Measurements from ENCODE around the gene SH2D3A.
"Not testable (repeated sequence)": the region's sequence is repeated elsewhere in the genome, so short reads cannot be mapped to it uniquely, and the experiment has no call there.

The SH2D3A gene

DNA sequence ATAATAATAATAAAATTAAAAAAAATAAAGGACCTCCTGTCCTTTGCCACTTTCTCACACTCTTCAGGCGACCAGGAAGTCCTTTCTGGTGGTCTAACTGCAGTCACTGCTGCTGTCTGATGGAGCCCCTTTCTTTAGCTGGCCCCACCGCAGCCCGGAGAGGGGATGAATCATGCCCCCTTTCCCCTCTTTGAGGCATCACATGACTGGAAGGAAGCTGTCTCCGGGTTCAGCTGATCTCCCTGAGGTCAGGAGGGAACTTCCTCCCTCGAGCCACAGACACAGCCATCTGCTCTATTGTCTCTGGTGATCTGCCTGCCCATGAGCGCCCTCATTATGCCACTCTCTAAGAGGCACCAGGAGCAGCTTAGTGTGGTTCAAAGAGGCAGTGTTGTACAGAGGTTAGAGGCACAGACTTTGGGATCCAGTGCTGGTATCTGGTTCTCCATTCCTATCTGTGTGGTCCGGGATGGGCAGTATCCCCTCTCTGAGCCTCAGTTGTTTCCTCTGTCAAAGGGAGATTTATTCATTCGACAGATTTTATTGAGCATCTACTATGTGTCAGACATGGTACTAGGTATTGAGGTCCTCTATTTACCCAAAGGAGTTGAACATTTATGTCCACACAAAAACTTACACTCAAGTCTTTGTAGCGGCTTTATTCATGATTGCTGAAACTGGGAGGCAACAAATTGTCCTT is 35.3 kb upstream of the SH2D3A start:
- Histone ChIP-seq H3K4me2 (ENCODE audit: low read depth, low read length, poor library complexity, severe bottlenecking) (peak overlapping the region; percentile 91), H3K9ac (ENCODE audit: low read depth, low read length, poor library complexity, severe bottlenecking) (peak overlapping the region; percentile 83), H3K4me1 (ENCODE audit: insufficient read depth, low read length, poor library complexity, severe bottlenecking) (peaks cover 30% of the 10 kb centered on the region), H3F3A (ENCODE audit: low read depth) (peaks cover 17% of the 10 kb centered on the region; the same call in 1 of the 2 replicates), H3K27me3 (ENCODE audit: insufficient read depth, low read length, poor library complexity, severe bottlenecking) (no peaks in the 10 kb centered on the region), H3K79me2 (ENCODE audit: insufficient read depth, low read length) (peaks cover 83% of the 10 kb centered on the region), H3K4me3 (ENCODE audit: low read length, poor library complexity, severe bottlenecking) (peak overlapping the region; percentile 73), H3K9me2 (replicated peaks; ENCODE audit: low read depth, low read length) (no peaks in the 10 kb centered on the region), H3K36me3 (ENCODE audit: insufficient read depth, low read length) (peaks cover 9% of the 10 kb centered on the region; the same call in 1 of the 2 replicates), H4K20me1 (ENCODE audit: insufficient read depth, low read length, poor library complexity, severe bottlenecking) (peaks cover 16% of the 10 kb centered on the region), H3K9me3 (ENCODE audit: insufficient read depth, low read depth, low read length) (no peaks in the 10 kb centered on the region), H2AFZ (ENCODE audit: low read length) (no peak overlapping the region)
- TF ChIP-seq, protein P1, sequence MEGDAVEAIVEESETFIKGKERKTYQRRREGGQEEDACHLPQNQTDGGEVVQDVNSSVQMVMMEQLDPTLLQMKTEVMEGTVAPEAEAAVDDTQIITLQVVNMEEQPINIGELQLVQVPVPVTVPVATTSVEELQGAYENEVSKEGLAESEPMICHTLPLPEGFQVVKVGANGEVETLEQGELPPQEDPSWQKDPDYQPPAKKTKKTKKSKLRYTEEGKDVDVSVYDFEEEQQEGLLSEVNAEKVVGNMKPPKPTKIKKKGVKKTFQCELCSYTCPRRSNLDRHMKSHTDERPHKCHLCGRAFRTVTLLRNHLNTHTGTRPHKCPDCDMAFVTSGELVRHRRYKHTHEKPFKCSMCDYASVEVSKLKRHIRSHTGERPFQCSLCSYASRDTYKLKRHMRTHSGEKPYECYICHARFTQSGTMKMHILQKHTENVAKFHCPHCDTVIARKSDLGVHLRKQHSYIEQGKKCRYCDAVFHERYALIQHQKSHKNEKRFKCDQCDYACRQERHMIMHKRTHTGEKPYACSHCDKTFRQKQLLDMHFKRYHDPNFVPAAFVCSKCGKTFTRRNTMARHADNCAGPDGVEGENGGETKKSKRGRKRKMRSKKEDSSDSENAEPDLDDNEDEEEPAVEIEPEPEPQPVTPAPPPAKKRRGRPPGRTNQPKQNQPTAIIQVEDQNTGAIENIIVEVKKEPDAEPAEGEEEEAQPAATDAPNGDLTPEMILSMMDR (conservative IDR thresholded peaks at IDR 0.05; ENCODE audit: low read length) = peak; percentile 67
- TF ChIP-seq EZH2phosphoT487 (IDR thresholded peaks at IDR 0.05; ENCODE audit: borderline replicate concordance) = no peak

DNA sequence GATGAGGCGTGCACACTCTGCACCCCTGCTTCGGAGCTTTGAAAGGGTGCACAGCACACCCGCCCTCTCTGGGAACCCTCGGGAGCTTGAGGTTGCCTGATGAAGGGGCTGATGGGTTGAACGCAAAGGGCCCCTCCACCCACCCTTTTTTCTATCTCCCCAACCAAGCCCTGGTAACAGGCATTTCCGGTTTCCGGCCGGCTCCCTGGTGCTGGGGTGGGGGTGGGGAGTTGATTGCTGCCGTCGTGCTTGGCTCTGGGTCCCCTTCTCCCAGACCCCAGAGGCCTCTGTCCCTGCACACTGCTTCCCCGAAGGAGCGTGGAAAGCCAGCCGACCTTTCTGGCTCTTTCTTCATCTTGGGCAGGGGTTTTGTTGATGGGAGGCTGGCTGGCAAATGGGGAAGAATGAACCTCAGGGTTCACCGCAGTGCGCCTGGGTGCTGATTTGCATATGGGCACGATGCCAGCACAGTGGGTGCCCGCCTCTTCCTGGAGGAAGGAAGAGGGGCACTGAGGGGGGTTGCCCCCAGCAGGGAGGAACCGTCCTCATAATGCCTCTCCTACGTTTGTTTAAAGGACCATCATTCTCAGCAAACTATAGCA is 34.4 kb upstream of the SH2D3A start:
- peaks cover 14% of the 10 kb centered on the region for H4K20me1 ChIP-seq (ENCODE audit: insufficient read depth, low read length, poor library complexity, severe bottlenecking)
- peaks cover 29% of the 10 kb centered on the region for H3K4me1 ChIP-seq (ENCODE audit: insufficient read depth, low read length, poor library complexity, severe bottlenecking)
- H3K9ac ChIP-seq (ENCODE audit: low read depth, low read length, poor library complexity, severe bottlenecking) = peak overlapping the region; percentile 83
- no peaks in the 10 kb centered on the region for H3K9me3 ChIP-seq (ENCODE audit: insufficient read depth, low read depth, low read length)
- no peaks in the 10 kb centered on the region for H3K9me2 ChIP-seq (replicated peaks; ENCODE audit: low read depth, low read length)
- H3F3A ChIP-seq (ENCODE audit: low read depth) = peaks cover 17% of the 10 kb centered on the region; the same call in 1 of the 2 replicates
- H2AFZ ChIP-seq (ENCODE audit: low read length) = 0 out of 2 replicates have a peak overlapping the region, but pooled peaks have one; percentile 62
- H3K36me3 ChIP-seq (ENCODE audit: insufficient read depth, low read length) = peaks cover 9% of the 10 kb centered on the region; the same call in 1 of the 2 replicates
- H3K27me3 ChIP-seq (ENCODE audit: insufficient read depth, low read length, poor library complexity, severe bottlenecking) = no peaks in the 10 kb centered on the region
- H3K79me2 ChIP-seq (ENCODE audit: insufficient read depth, low read length) = peaks cover 83% of the 10 kb centered on the region
- H3K4me2 ChIP-seq (ENCODE audit: low read depth, low read length, poor library complexity, severe bottlenecking) = peak overlapping the region; percentile 91
- TF ChIP-seq, protein P1 (conservative IDR thresholded peaks at IDR 0.05; ENCODE audit: low read length) = no peak
- TF ChIP-seq EZH2phosphoT487 (IDR thresholded peaks at IDR 0.05; ENCODE audit: borderline replicate concordance) = no peak
- H3K4me3 ChIP-seq (ENCODE audit: low read length, poor library complexity, severe bottlenecking) = peak overlapping the region; percentile 73

DNA sequence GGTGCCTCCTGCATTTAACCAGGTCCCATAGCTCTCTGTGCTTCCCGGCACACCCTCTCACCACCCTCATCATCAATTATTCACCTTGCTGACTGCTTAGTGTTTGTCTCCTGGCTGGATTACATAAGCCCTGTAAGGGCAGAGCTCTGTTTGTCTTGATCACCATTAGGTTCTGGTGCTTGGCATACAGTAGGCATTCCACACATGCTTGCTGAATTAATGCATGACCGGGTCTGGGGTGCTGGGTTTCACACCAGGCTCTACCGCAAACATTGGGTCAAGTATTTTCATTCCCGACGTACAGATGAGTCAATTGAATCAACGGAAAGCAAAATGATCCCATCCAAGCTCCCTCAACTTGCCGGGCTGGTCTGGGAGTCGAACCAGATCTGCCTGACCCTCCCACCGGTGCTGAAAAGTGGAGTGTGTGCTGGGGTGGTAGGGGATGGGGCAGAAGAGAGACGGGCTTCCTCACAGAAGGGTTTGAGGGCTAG is 33.8 kb upstream of the SH2D3A start:
- Histone ChIP-seq H3K9ac (ENCODE audit: low read depth, low read length, poor library complexity, severe bottlenecking) (peak overlapping the region; percentile 83), H3K27me3 (ENCODE audit: insufficient read depth, low read length, poor library complexity, severe bottlenecking) (no peaks in the 10 kb centered on the region), H3K9me3 (ENCODE audit: insufficient read depth, low read depth, low read length) (no peaks in the 10 kb centered on the region), H3K4me1 (ENCODE audit: insufficient read depth, low read length, poor library complexity, severe bottlenecking) (peaks cover 31% of the 10 kb centered on the region), H2AFZ (ENCODE audit: low read length) (no peak overlapping the region), H4K20me1 (ENCODE audit: insufficient read depth, low read length, poor library complexity, severe bottlenecking) (peaks cover 15% of the 10 kb centered on the region), H3K9me2 (replicated peaks; ENCODE audit: low read depth, low read length) (no peaks in the 10 kb centered on the region), H3K36me3 (ENCODE audit: insufficient read depth, low read length) (peaks cover 11% of the 10 kb centered on the region; the same call in 1 of the 2 replicates), H3F3A (ENCODE audit: low read depth) (peaks cover 17% of the 10 kb centered on the region; the same call in 1 of the 2 replicates), H3K79me2 (ENCODE audit: insufficient read depth, low read length) (peaks cover 83% of the 10 kb centered on the region), H3K4me3 (ENCODE audit: low read length, poor library complexity, severe bottlenecking) (peak overlapping the region; percentile 73), H3K4me2 (ENCODE audit: low read depth, low read length, poor library complexity, severe bottlenecking) (peak overlapping the region; percentile 91)
- no peak for TF ChIP-seq EZH2phosphoT487 (IDR thresholded peaks at IDR 0.05; ENCODE audit: borderline replicate concordance)
- TF ChIP-seq, protein P1 (conservative IDR thresholded peaks at IDR 0.05; ENCODE audit: low read length) = no peak

DNA sequence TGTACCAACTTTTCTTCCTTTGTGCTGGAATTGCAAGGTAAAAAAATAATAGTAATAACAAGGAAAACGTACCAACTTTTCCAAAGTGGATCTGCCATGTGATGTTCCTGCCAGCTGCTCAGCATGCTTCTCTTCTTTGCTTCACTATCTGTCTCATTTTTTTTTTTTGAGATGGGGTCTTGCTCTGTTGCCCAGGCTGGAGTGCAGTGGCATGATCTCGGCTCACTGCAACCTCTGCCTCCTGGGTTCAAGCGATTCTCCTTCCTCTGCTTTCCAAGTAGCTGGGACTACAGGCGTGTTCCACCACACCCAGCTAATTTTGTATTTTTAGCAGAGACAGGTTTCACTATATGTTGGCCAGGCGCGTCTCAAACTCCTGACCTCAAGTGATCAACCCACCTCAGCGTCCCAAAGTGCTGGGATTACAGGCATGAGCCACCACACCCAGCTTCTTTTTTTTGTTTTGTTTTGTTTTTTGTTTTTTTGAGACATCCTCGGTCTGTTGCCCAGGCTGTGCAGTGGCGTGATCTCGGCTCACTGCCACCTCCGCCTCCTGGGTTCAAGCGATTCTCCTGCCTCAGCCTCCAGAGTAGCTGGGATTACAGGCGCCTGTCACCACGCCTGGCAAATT is 33.0 kb upstream of the SH2D3A start:
- H3K9me2 ChIP-seq (replicated peaks; ENCODE audit: low read depth, low read length); H2AFZ ChIP-seq (ENCODE audit: low read length); H3K9me3 ChIP-seq (ENCODE audit: insufficient read depth, low read depth, low read length); H3K27me3 ChIP-seq (ENCODE audit: insufficient read depth, low read length, poor library complexity, severe bottlenecking): not testable (repeated sequence)
- H4K20me1 ChIP-seq (ENCODE audit: insufficient read depth, low read length, poor library complexity, severe bottlenecking) = peaks cover 18% of the 10 kb centered on the region
- peaks cover 84% of the 10 kb centered on the region for H3K79me2 ChIP-seq (ENCODE audit: insufficient read depth, low read length)
- H3K9ac ChIP-seq (ENCODE audit: low read depth, low read length, poor library complexity, severe bottlenecking) = peak overlapping the region; percentile 83
- H3F3A ChIP-seq (ENCODE audit: low read depth) = peaks cover 17% of the 10 kb centered on the region; the same call in 1 of the 2 replicates
- H3K4me1 ChIP-seq (ENCODE audit: insufficient read depth, low read length, poor library complexity, severe bottlenecking) = peaks cover 33% of the 10 kb centered on the region
- H3K36me3 ChIP-seq (ENCODE audit: insufficient read depth, low read length) = peaks cover 13% of the 10 kb centered on the region; the same call in 1 of the 2 replicates
- H3K4me2 ChIP-seq (ENCODE audit: low read depth, low read length, poor library complexity, severe bottlenecking) = peak overlapping the region; percentile 91
- peak overlapping the region; percentile 73 for H3K4me3 ChIP-seq (ENCODE audit: low read length, poor library complexity, severe bottlenecking)
